GM12878 (cell line): Measurements from ENCODE around the gene GHRH. TPM values are rescaled to one million over a fixed set of nuclear protein-coding genes. Genes with fewer than 3 reads are reported as not detected.

Experiments used
- ATAC-seq: fragments of 200-7000 bp; cut with Tn5 transposase; 3 replicates; pipeline ENCODE4 v1.9.1; 2020; ENCODE audit warnings: mild to moderate bottlenecking, moderate library complexity
- BruUV-seq: library from RNA; stranded (reverse); fragments of 400-500 nt; replicated peaks from 2 replicates; lab custom pipeline; 2021; lab: Mats Ljungman, UMichigan
- CTCF ChIA-PET: fragments of 300-600 bp; sonication (Branson Sonifier 250); formaldehyde crosslinking; extraction: SDS; loops from one replicate; lab custom pipeline; 2021; ENCODE audit warnings: inconsistent platforms; lab: Yijun Ruan, JAX
- POLR2A ChIA-PET: fragments of 350-600 bp; formaldehyde crosslinking; extraction: SDS; loops from one replicate; lab custom pipeline; 2021; ENCODE audit warnings: inconsistent platforms; lab: Charles Lee
- RAD21 ChIA-PET: fragments of 300-600 bp; sonication (Branson Sonifier 250); formaldehyde crosslinking; loops from one replicate; lab custom pipeline; 2023; ENCODE audit warnings: antibody characterized with exemption; ENCODE audit not compliant: unreplicated experiment; lab: Charles Lee
- SMC1A ChIA-PET: fragments of 300-600 bp; sonication (Branson Sonifier 250); formaldehyde crosslinking; loops from one replicate; lab custom pipeline; 2023; ENCODE audit not compliant: unreplicated experiment, uncharacterized antibody; lab: Charles Lee
- DNase-seq: peaks from one replicate; pipeline ENCODE4 v3.0.0-alpha.2; 2011; ENCODE audit warnings: low read depth, low spot score
- FAIRE-seq: peaks from 3 replicates; lab custom pipeline; 2011; peaks lifted over from hg19 to GRCh38; lab: Jason Lieb, UNC
- H2AFZ ChIP-seq: 2 replicates; pipeline ENCODE4 v1.6.0; 2011; ENCODE audit warnings: low read depth, low read length, control low read depth; ENCODE audit not compliant: control insufficient read depth
- H3K27ac ChIP-seq: 2 replicates; pipeline ENCODE4 v1.5.1; 2011; ENCODE audit warnings: control low read depth; ENCODE audit not compliant: control insufficient read depth, insufficient read depth
- H3K27me3 ChIP-seq, 2 experiments: replicated peaks in 1 of 2; 2 replicates each; pipeline versions ENCODE4 v1.6.0 to v1.6.1; 2011; ENCODE audit warnings: low read length in 1 of 2; ENCODE audit not compliant: control insufficient read depth in 2 of 2, insufficient read depth in 2 of 2
- H3K36me3 ChIP-seq, 2 experiments: 2 replicates each; pipeline ENCODE4 v1.5.1; 2011; ENCODE audit warnings: low read length in 1 of 2; ENCODE audit not compliant: control insufficient read depth in 2 of 2, insufficient read depth in 2 of 2
- H3K4me1 ChIP-seq: 2 replicates; pipeline ENCODE4 v1.6.1; 2011; ENCODE audit warnings: mild to moderate bottlenecking, low read length, moderate library complexity, mixed read lengths; ENCODE audit not compliant: control insufficient read depth, insufficient read depth
- H3K4me2 ChIP-seq: 2 replicates; pipeline ENCODE4 v1.6.0; 2011; ENCODE audit warnings: control low read depth; ENCODE audit not compliant: control insufficient read depth, insufficient read depth
- H3K4me3 ChIP-seq: fragments of 200-600 bp; sonication (generic); 2 replicates; pipeline ENCODE4 v1.5.1; 2016
- H3K79me2 ChIP-seq: 2 replicates; pipeline ENCODE4 v1.6.0; 2011; ENCODE audit warnings: low read length; ENCODE audit not compliant: control insufficient read depth, insufficient read depth
- H3K9ac ChIP-seq: 2 replicates; pipeline ENCODE4 v1.8.0; 2011; ENCODE audit warnings: low read length, control low read depth, mixed read lengths; ENCODE audit not compliant: control insufficient read depth, insufficient read depth
- H3K9me3 ChIP-seq: replicated peaks from 3 replicates; pipeline ENCODE4 v1.5.1; 2011; ENCODE audit warnings: mild to moderate bottlenecking, low read length; ENCODE audit not compliant: control insufficient read depth, insufficient read depth
- H4K20me1 ChIP-seq: 2 replicates; pipeline ENCODE4 v1.6.0; 2011; ENCODE audit not compliant: control insufficient read depth, insufficient read depth
- CTCF ChIP-seq, 3 experiments: IDR thresholded peaks in 2 of 3; conservative IDR thresholded peaks in 1 of 3; 2 replicates each; pipeline ENCODE4 v1.5.1; 2011; ENCODE audit warnings: low read depth in 3 of 3, low read length in 3 of 3, mild to moderate bottlenecking in 3 of 3, control low read depth in 2 of 3, moderate library complexity in 2 of 3, inconsistent platforms in 1 of 3, mixed read lengths in 1 of 3; ENCODE audit not compliant: control insufficient read depth in 2 of 3, insufficient read depth in 1 of 3; ENCODE audit errors: extremely low read depth in 1 of 3
- E2F8 ChIP-seq: fragments of 450-650 bp; IDR thresholded peaks from 2 replicates; pipeline ENCODE4 v1.6.1; 2018; ENCODE audit warnings: mild to moderate bottlenecking, low read depth, moderate library complexity; ENCODE audit not compliant: partially characterized antibody
- E4F1 ChIP-seq: fragments of 450-650 bp; IDR thresholded peaks from 2 replicates; pipeline ENCODE4 v1.6.1; 2018; ENCODE audit warnings: borderline replicate concordance, mild to moderate bottlenecking; ENCODE audit not compliant: partially characterized antibody
- EGR1 ChIP-seq, 2 experiments: IDR thresholded peaks; 1 replicate in 1 of 2; 2 replicates in 1 of 2; pipeline ENCODE4 v1.6.1; 2011 to 2012; ENCODE audit warnings: low read depth in 2 of 2, low read length in 2 of 2, borderline replicate concordance in 1 of 2, mild to moderate bottlenecking in 1 of 2, moderate library complexity in 1 of 2
- HDAC6 ChIP-seq: fragments of 200-600 bp; sonication (generic); IDR thresholded peaks from one replicate; pipeline ENCODE4 v1.8.0; 2017; ENCODE audit warnings: antibody characterized with exemption; ENCODE audit not compliant: unreplicated experiment
- JUND ChIP-seq: IDR thresholded peaks from 2 replicates; pipeline ENCODE4 v1.6.1; 2012; ENCODE audit warnings: low read depth, mild to moderate bottlenecking, low read length, improper control_type of control experiment, moderate library complexity
- MTA2 ChIP-seq: fragments of 450-650 bp; IDR thresholded peaks from 2 replicates; pipeline ENCODE4 v1.6.1; 2016; ENCODE audit warnings: low read depth, mild to moderate bottlenecking, moderate library complexity
- NFIC ChIP-seq: IDR thresholded peaks from 2 replicates; pipeline ENCODE4 v1.6.1; 2012; ENCODE audit warnings: low read depth, mild to moderate bottlenecking, inconsistent platforms, low read length, moderate library complexity
- NFXL1 ChIP-seq: fragments of 450-650 bp; IDR thresholded peaks from 2 replicates; pipeline ENCODE4 v1.6.1; 2017; ENCODE audit warnings: antibody characterized with exemption, mild to moderate bottlenecking, borderline replicate concordance
- RAD51 ChIP-seq: fragments of 450-650 bp; IDR thresholded peaks from 2 replicates; pipeline ENCODE4 v1.6.1; 2016; ENCODE audit warnings: moderate library complexity, mild to moderate bottlenecking, inconsistent platforms
- RUNX3 ChIP-seq: IDR thresholded peaks from 2 replicates; pipeline ENCODE4 v1.6.1; 2012; ENCODE audit warnings: low read length, inconsistent platforms
- STAT3 ChIP-seq: IDR thresholded peaks from 2 replicates; pipeline ENCODE4 v1.6.1; 2011; ENCODE audit warnings: low read depth, low read length, improper control_type of control experiment
- TCF12 ChIP-seq: IDR thresholded peaks from 2 replicates; pipeline ENCODE4 v1.6.1; 2011; ENCODE audit warnings: low read depth, mild to moderate bottlenecking, low read length
- ZBED1 ChIP-seq: IDR thresholded peaks from 2 replicates; pipeline ENCODE4 v1.6.1; 2016; ENCODE audit warnings: borderline replicate concordance
- ZNF207 ChIP-seq: fragments of 450-650 bp; IDR thresholded peaks from 2 replicates; pipeline ENCODE4 v1.6.1; 2014; ENCODE audit warnings: antibody characterized with exemption, mild to moderate bottlenecking, borderline replicate concordance
- WGBS: methylation state at CpG from one replicate; pipeline ENCODE4 v1.1.6; 2016; ENCODE audit warnings: low lambda C conversion rate; ENCODE audit not compliant: insufficient replicate concordance, insufficient coverage; ENCODE audit errors: missing lambda C conversion rate; 5-methylcytosine and 5-hydroxymethylcytosine counted together
- in situ Hi-C: fragments of 300-500 bp; cut with MboI; formaldehyde crosslinking; loops from 9 replicates; pipeline ENCODE4 v1.14.3; 2018; ENCODE audit warnings: mixed read lengths
- intact Hi-C: fragments of 100-400 bp; cut with micrococcal nuclease; formaldehyde crosslinking; loops from one replicate; pipeline ENCODE4 v1.14.2; 2022; ENCODE audit not compliant: unreplicated experiment
- polyA plus RNA-seq, 11 experiments: library from polyadenylated mRNA; depleted of rRNA in 4 of 11; unstranded in 6 of 11; stranded (reverse) in 5 of 11; fragments of >200 nt; fragmentation: Nextera tagmentation in 4 of 11; fragmentation: Illumina TruSeq in 1 of 11; extraction: Ambion mirVana in 4 of 11; extraction: Trizol in 1 of 11; gene quantifications; 1 replicate in 1 of 11; 2 replicates in 10 of 11; pipeline versions ENCODE4 v1.2.1 to v1.2.3, GENCODE V29; 2011 to 2016; ENCODE audit warnings: inconsistent platforms in 2 of 11, missing spikeins in 2 of 11, low read depth in 1 of 11
- total RNA-seq, 4 experiments: library from RNA; depleted of rRNA in 3 of 4; stranded (reverse); fragments of >200 nt in 3 of 4; fragmentation: Illumina TruSeq in 1 of 4; extraction: Trizol in 1 of 4; gene quantifications; 2 replicates each; pipeline versions ENCODE4 v1.2.1 to v1.2.3, GENCODE V29; 2013 to 2021
- TF ChIP-seq, protein P1 (sequence below): fragments of 450-650 bp; IDR thresholded peaks from 2 replicates; pipeline ENCODE4 v1.6.1; 2014; ENCODE audit warnings: mild to moderate bottlenecking

The GHRH gene
- total and polyA plus RNA-seq, 10 of the 15 experiments (the other 5 are each of a cell fraction or from before 2014, with no cell fraction given): not detected

DNA sequence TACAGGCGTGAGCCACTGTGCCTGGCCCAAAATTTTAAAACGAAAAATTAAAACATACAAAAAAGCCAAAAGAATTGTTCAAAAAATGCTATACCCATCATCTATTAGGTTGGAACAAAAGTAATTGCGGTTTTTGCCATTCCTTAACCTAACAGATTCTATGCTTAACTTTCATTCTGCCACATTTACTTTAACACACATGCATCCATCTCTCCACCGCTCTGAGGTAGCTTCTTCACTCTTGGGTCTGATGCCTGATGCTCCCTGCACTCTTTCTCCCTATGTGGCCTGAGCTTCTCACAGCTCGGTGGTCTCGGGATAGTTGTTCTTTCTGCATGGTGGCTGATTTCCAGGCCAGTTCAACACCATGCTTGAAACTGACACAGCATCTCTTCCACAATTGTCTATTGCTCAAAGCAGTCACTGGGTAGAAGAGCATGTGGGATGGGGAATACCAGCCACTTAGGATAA lies 23.1 kb upstream of the GHRH start:
- Histone ChIP-seq H3K4me2 (no peak overlapping the region), H4K20me1 (no peaks in the 10 kb centered on the region), H3K4me3 (no peak overlapping the region), H2AFZ (no peak overlapping the region), H3K79me2 (peaks cover 6% of the 10 kb centered on the region), H3K4me1 (no peaks in the 10 kb centered on the region), H3K27me3 (no peaks in the 10 kb centered on the region), H3K9me3 (no peaks in the 10 kb centered on the region), H3K36me3 (no peaks in the 10 kb centered on the region), H3K9ac (no peak overlapping the region), H3K27ac (no peak overlapping the region)
- SMC1A ChIA-PET: interaction anchor here (1.6 to 3.0 kb wide), 2 partner anchors 9 to 55 kb away, joined by 3 to 10 read pairs; no protein-coding TSS in a partner anchor
- RAD21 ChIA-PET: interaction anchor here (0.7 kb wide), 1 partner anchor 15 kb away, joined by 3 read pairs; no protein-coding TSS in a partner anchor
- POLR2A ChIA-PET: interaction anchor here (1.1 kb wide), 1 partner anchor 20 kb away, joined by 3 read pairs; no protein-coding TSS in a partner anchor
- 59% methylated on average over 6 of the region's 6 CpGs for WGBS
- no TSS peak for BruUV-seq
- in situ Hi-C loops: no loop called here
- no peak for ATAC-seq
- CTCF ChIA-PET: interaction anchor here (1.3 to 2.5 kb wide), 2 partner anchors 12 to 97 kb away, joined by 4 to 5 read pairs; no protein-coding TSS in a partner anchor
- no peak for DNase-seq
- no peak for FAIRE-seq
- intact Hi-C loops: no loop called here
- TF ChIP-seq ZBED1 (no peak), MTA2 (no peak), TCF12 (no peak), NFIC (no peak), EGR1 (IDR thresholded peaks at IDR 0.05; ENCODE audit: borderline replicate concordance in 1 of 2, low read depth in 2 of 2, low read length in 2 of 2) (no peak), RUNX3 (no peak), CTCF (IDR thresholded peaks at IDR 0.05 in 2 of 3, conservative IDR thresholded peaks at IDR 0.05 in 1 of 3; ENCODE audit: control insufficient read depth in 2 of 3, extremely low read depth in 1 of 3, insufficient read depth in 1 of 3, low read depth in 3 of 3, low read length in 3 of 3) (no peak), RAD51 (no peak), HDAC6 (no peak), STAT3 (no peak), NFXL1 (no peak), E2F8 (no peak), E4F1 (no peak), JUND (no peak), ZNF207 (no peak)
- TF ChIP-seq, protein P1, sequence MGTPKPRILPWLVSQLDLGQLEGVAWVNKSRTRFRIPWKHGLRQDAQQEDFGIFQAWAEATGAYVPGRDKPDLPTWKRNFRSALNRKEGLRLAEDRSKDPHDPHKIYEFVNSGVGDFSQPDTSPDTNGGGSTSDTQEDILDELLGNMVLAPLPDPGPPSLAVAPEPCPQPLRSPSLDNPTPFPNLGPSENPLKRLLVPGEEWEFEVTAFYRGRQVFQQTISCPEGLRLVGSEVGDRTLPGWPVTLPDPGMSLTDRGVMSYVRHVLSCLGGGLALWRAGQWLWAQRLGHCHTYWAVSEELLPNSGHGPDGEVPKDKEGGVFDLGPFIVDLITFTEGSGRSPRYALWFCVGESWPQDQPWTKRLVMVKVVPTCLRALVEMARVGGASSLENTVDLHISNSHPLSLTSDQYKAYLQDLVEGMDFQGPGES: no peak
